A549 treated with AZD2906 at 1 μM for 4 hours (cell line): Measurements from ENCODE around the gene NMNAT3. TPM values are rescaled to one million over a fixed set of nuclear protein-coding genes. Genes with fewer than 3 reads are reported as not detected.

Experiments
- total RNA-seq: library from RNA; stranded (reverse); fragments of 200-300 nt; extraction: Qiagen RNA extraction; gene quantifications from 5 replicates; pipeline ENCODE4 v1.2.3, GENCODE V29; 2022

Gene NMNAT3
- 1.0 to 1.7 TPM (median 1.2 TPM) in 5 replicates for total RNA-seq

DNA sequence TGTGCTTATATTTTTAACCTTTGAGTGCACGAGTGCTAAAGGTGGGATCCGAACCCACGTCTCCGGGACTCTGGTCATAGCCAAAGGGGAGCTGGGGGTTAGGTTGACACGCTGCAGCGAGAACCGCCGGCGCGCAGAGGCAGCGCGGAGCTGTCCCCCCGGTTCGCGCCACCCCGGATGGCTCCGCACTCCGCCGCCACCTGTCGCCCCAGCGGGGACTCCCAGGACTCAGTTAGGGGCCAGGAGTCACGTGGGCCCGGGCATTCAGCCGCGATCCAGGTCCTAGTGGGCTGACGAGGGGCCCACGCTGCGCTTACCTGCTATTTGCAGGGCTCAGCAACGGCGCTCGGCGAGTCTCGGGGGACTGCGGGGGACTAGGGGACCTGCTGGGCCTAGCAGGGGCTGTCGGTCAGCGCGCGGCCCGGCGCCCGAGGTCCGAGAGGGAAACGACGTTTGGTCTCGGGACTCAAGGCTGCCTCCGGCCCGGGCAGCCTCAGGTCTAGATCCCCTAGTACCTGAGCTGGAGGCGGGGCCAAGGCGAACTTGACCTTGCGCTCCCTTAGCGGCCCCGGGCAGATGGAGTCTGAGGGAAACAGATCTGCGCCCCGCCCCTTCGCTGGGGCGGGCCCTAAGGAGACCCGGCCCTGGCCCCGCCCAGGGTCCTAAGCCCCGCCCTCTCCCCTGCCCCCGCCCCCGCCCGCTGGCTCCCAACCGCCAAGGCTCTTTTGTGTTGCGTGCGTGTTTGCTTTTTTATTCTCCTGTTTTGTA is at the start of gene NMNAT3:
TSS of gene NMNAT3 (minus strand) at position 585 of the 768 bp plus-strand sequence. CDS start 50,248 bp downstream, outside the sequence.

Other genes starting within 250 kb of the NMNAT3 start
- not detected in 5 replicates for gene RBP2, start 201.5 kb downstream of the NMNAT3 start, total RNA-seq
- gene RBP1, start 138.2 kb downstream of the NMNAT3 start, total RNA-seq: 4.3 to 6.9 TPM (median 4.9 TPM) in 5 replicates